Loucy (cell line): ENCODE results near the gene LAMB1.

Source experiments
- H2AFZ ChIP-seq: fragments of 200-600 bp; sonication (generic); 2 replicates; pipeline ENCODE4 v1.6.0; 2016; ENCODE audit warnings: antibody characterized with exemption, mild to moderate bottlenecking, low read length, moderate library complexity
- H3F3A ChIP-seq: fragments of 200-600 bp; 2 replicates; pipeline ENCODE4 v1.6.0; 2016; ENCODE audit warnings: antibody characterized with exemption, low read depth, mild to moderate bottlenecking
- H3K27me3 ChIP-seq: fragments of 200-600 bp; sonication (generic); 2 replicates; pipeline ENCODE4 v1.6.1; 2014; ENCODE audit warnings: low read length, mild to moderate bottlenecking; ENCODE audit not compliant: insufficient read depth, poor library complexity, severe bottlenecking
- H3K36me3 ChIP-seq: fragments of 200-600 bp; sonication (generic); 2 replicates; pipeline ENCODE4 v1.6.1; 2016; ENCODE audit warnings: low read length; ENCODE audit not compliant: insufficient read depth
- H3K4me1 ChIP-seq: fragments of 200-600 bp; sonication (generic); 2 replicates; pipeline ENCODE4 v1.5.1; 2014; ENCODE audit warnings: low read length, mild to moderate bottlenecking; ENCODE audit not compliant: insufficient read depth, poor library complexity, severe bottlenecking
- H3K4me2 ChIP-seq: fragments of 200-600 bp; sonication (generic); 2 replicates; pipeline ENCODE4 v1.6.0; 2014; ENCODE audit warnings: antibody characterized with exemption, low read length, low read depth, mild to moderate bottlenecking; ENCODE audit not compliant: poor library complexity, severe bottlenecking
- H3K4me3 ChIP-seq: fragments of 200-600 bp; sonication (generic); 2 replicates; pipeline ENCODE4 v1.5.1; 2014; ENCODE audit warnings: low read length, mild to moderate bottlenecking, mixed read lengths; ENCODE audit not compliant: poor library complexity, severe bottlenecking
- H3K79me2 ChIP-seq: fragments of 200-600 bp; sonication (generic); 2 replicates; pipeline ENCODE4 v1.6.1; 2014; ENCODE audit warnings: low read length; ENCODE audit not compliant: insufficient read depth
- H3K9ac ChIP-seq: fragments of 200-600 bp; sonication (generic); 2 replicates; pipeline ENCODE4 v1.6.0; 2014; ENCODE audit warnings: mild to moderate bottlenecking, low read depth, low read length, moderate library complexity; ENCODE audit not compliant: poor library complexity, severe bottlenecking
- H3K9me2 ChIP-seq: fragments of 200-600 bp; sonication (generic); replicated peaks from 2 replicates; pipeline ENCODE4 v1.6.1; 2016; ENCODE audit warnings: low read depth, low read length, mixed read lengths
- H3K9me3 ChIP-seq: fragments of 200-600 bp; sonication (generic); 2 replicates; pipeline ENCODE4 v1.6.1; 2014; ENCODE audit warnings: mild to moderate bottlenecking, antibody characterized with exemption, low read length, low read depth; ENCODE audit not compliant: insufficient read depth
- H4K20me1 ChIP-seq: fragments of 200-600 bp; sonication (generic); 2 replicates; pipeline ENCODE4 v1.6.0; 2014; ENCODE audit warnings: antibody characterized with exemption, low read length, mild to moderate bottlenecking; ENCODE audit not compliant: insufficient read depth, poor library complexity, severe bottlenecking
- CTCF ChIP-seq: fragments of 200-600 bp; sonication (generic); conservative IDR thresholded peaks from 2 replicates; pipeline ENCODE4 v1.5.1; 2014; ENCODE audit warnings: mild to moderate bottlenecking, antibody characterized with exemption, low read length
- EZH2phosphoT487 ChIP-seq: fragments of 200-600 bp; IDR thresholded peaks from 2 replicates; pipeline ENCODE4 v1.6.1; 2018; ENCODE audit warnings: antibody characterized with exemption, mild to moderate bottlenecking, moderate library complexity, borderline replicate concordance

Gene LAMB1

GRCh38 chr7:107933386-107934013, 69.5 kb downstream of the LAMB1 start:
- Histone ChIP-seq H3K9me3 (no peaks in the 10 kb centered on the region), H3K36me3 (peaks cover 2% of the 10 kb centered on the region; the same call in 1 of the 2 replicates), H3K27me3 (no peaks in the 10 kb centered on the region), H3K79me2 (no peaks in the 10 kb centered on the region), H3K9ac (no peak overlapping the region), H3F3A (no peaks in the 10 kb centered on the region), H3K9me2 (no peaks in the 10 kb centered on the region), H3K4me3 (no peak overlapping the region), H4K20me1 (no peaks in the 10 kb centered on the region), H3K4me1 (no peaks in the 10 kb centered on the region), H3K4me2 (no peak overlapping the region), H2AFZ (no peak overlapping the region)
- TF ChIP-seq EZH2phosphoT487 (no peak), CTCF (no peak)

DNA sequence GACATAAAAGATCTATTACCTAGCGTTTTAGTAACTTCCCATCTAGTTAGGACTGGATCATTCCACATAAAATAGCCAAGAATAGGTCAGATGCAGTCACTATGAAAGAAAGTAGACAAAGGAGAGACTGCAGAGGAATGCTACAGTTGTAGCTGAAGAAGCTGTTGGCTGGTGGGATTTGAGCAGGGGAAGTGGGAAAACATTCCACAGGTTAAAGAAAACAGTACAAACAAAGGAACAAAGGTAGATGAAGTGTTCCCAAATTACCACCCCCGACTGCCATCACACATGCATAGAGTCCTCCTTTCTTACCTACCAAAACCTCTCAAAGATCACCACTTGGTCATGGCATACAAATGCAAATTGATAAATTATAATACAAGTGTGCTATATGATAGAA, 70.2 kb downstream of the LAMB1 start:
- H3K4me3 ChIP-seq = no peak overlapping the region
- no peaks in the 10 kb centered on the region for H3K9me2 ChIP-seq
- no peaks in the 10 kb centered on the region for H4K20me1 ChIP-seq
- H3K27me3 ChIP-seq = no peaks in the 10 kb centered on the region
- H3K36me3 ChIP-seq = peaks cover 2% of the 10 kb centered on the region; the same call in 1 of the 2 replicates
- H2AFZ ChIP-seq = no peak overlapping the region
- no peaks in the 10 kb centered on the region for H3K4me1 ChIP-seq
- no peak overlapping the region for H3K4me2 ChIP-seq
- H3F3A ChIP-seq = no peaks in the 10 kb centered on the region
- H3K9me3 ChIP-seq = no peaks in the 10 kb centered on the region
- H3K79me2 ChIP-seq = no peaks in the 10 kb centered on the region
- no peak for TF ChIP-seq EZH2phosphoT487
- TF ChIP-seq CTCF = no peak
- H3K9ac ChIP-seq = no peak overlapping the region

DNA sequence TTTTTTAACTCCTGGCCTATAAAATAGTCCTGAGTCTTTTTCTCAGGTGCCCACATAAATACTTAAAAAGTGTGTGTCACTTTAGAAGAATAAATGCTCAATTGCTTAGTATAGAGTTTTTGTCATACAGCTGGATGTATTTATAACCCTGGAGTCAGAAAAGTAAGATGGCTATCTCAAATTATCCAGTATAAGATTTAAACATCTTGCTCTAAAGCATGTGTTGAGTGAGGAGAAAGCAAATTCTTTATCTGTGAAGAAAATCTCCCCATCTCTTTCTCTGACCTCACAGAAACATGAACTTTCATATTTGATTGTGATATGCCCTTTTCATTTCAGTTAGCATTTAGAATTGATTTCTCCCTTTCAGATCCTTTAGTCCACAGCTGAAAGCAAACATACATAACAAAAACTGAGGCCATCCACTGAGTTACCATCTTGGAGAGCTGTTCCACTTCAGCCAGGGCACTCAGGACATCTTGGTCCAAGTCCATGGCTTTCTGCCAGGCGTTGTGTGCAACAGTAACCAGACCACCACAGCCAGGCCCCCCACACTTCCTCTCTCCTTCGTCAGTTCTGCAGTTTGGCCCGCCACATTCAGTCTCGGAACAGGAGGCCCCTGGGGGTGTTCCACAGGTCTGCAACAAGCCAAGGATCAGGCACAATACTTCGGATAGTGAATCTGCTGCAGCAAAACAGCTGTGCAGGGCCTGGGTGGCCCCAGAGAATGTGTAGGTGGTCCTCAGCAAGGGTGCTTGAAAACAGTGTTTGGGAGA, 71.0 kb downstream of the LAMB1 start:
- Histone ChIP-seq H3K9ac (no peak overlapping the region), H3K27me3 (no peaks in the 10 kb centered on the region), H3K36me3 (peaks cover 2% of the 10 kb centered on the region; the same call in 1 of the 2 replicates), H3K9me2 (no peaks in the 10 kb centered on the region), H3K79me2 (no peaks in the 10 kb centered on the region), H3K4me1 (no peaks in the 10 kb centered on the region), H3F3A (no peaks in the 10 kb centered on the region), H3K4me3 (no peak overlapping the region), H3K4me2 (no peak overlapping the region), H3K9me3 (no peaks in the 10 kb centered on the region), H2AFZ (no peak overlapping the region), H4K20me1 (no peaks in the 10 kb centered on the region)
- TF ChIP-seq EZH2phosphoT487 = no peak
- no peak for TF ChIP-seq CTCF
